ENCODE results near the gene LRRIQ3. TPM values are rescaled to one million over a fixed set of nuclear protein-coding genes. Genes with fewer than 3 reads are reported as not detected.

LRRIQ3 gene
- 1 to 10 TPM in 7 of 9 donors, under 1 TPM in 1, not detected in 1; 0.98 to 6.2 (median 2.3) TPM for total RNA-seq
- polyA plus RNA-seq: 1 to 10 TPM in 2 of 3 donors, under 1 TPM in 1; 0.98 to 3.8 (median 1.3) TPM
- long read RNA-seq, donor 1: 0 reads
- long read RNA-seq, donor 2: 0 reads
- long read RNA-seq, donor 3: 0 reads
- long read RNA-seq, donor 4, partial matches to known transcripts: 0 of 1 reads
- long read RNA-seq, donor 4, other reads (novel, unspliced or antisense): 1 of 1 reads
- long read RNA-seq, donor 5, partial matches to known transcripts: 3 of 3 reads
- long read RNA-seq, donor 5, other reads (novel, unspliced or antisense): 0 of 3 reads
- long read RNA-seq, donor 6: 0 reads
- long read RNA-seq, donor 7: 0 reads
- long read RNA-seq, donor 8: 0 reads
- long read RNA-seq, donor 9: 0 reads
- long read RNA-seq, donor 10: 0 reads

- Histone ChIP-seq H3K9me3 (replicated peaks in 1 of 3) (no peaks in the 10 kb centered on the region), H3K4me1 (replicated peaks in 1 of 2) (peaks cover 4 to 20% of the 10 kb centered on the region in 2 donors), H3K36me3 (replicated peaks in 1 of 2) (peaks cover 0 to 17% of the 10 kb centered on the region in 2 donors), H3K4me3 (peak within 1 kb of the TSS; percentile 17 to 82 (median 59)), H3K27me3 (no peaks in the 10 kb centered on the region), H3K27ac (peak within 1 kb of the TSS; percentile 26 to 91 (median 85))
- WGBS, 4 donors: 1 to 8% (median 3%) methylated on average over 19 to 41 of the region's 41 CpGs
- peak; percentile 94 to 97 (median 95) for DNase-seq
- TF ChIP-seq POLR2A (IDR thresholded peaks at IDR 0.05): peak; percentile 52 to 80
- TF ChIP-seq CTCF (IDR thresholded peaks at IDR 0.05): no peak
- intact Hi-C loops (cut with DNase I): no loop called here
These were observed at the start of gene LRRIQ3, which contains the start of gene FPGT for GRCh38 chr1:74197657-74198552. TSS of gene LRRIQ3 (minus strand) at chr1:74198176. CDS start at chr1:74183684, 14,492 bp downstream. TSS of gene FPGT (plus strand) at chr1:74198242. CDS start at chr1:74198279, 37 bp downstream.

- no peak for DNase-seq
- Histone ChIP-seq H3K27ac (no peak overlapping the region), H3K36me3 (replicated peaks in 1 of 2) (no peaks in the 10 kb centered on the region), H3K4me1 (replicated peaks in 1 of 2) (no peaks in the 10 kb centered on the region), H3K27me3 (no peaks in the 10 kb centered on the region), H3K9me3 (replicated peaks in 1 of 3) (no peaks in the 10 kb centered on the region), H3K4me3 (no peak overlapping the region)
- TF ChIP-seq POLR2A (IDR thresholded peaks at IDR 0.05) (no peak), CTCF (IDR thresholded peaks at IDR 0.05) (no peak)
- 91 to 97% (median 92%) methylated on average over 2 of the region's 2 CpGs for WGBS, 4 donors
- intact Hi-C loops (cut with DNase I): no loop called here
These were observed 48.3 kb upstream of the LRRIQ3 start for GRCh38 chr1:74246315-74246714.

- no peaks in the 10 kb centered on the region for H3K27me3 ChIP-seq
- H3K4me3 ChIP-seq: no peak overlapping the region
- no peaks in the 10 kb centered on the region for H3K4me1 ChIP-seq (replicated peaks in 1 of 2)
- TF ChIP-seq CTCF (IDR thresholded peaks at IDR 0.05) (no peak), POLR2A (IDR thresholded peaks at IDR 0.05) (no peak)
- H3K36me3 ChIP-seq (replicated peaks in 1 of 2): no peaks in the 10 kb centered on the region
- whole genome bisulfite sequencing, 4 donors: 17 to 30% (median 24%) methylated on average over 2 of the region's 2 CpGs
- no peaks in the 10 kb centered on the region for H3K9me3 ChIP-seq (replicated peaks in 1 of 3)
- H3K27ac ChIP-seq: no peak overlapping the region
- DNase-seq: no peak
- intact Hi-C loops (cut with DNase I): no loop called here
These were observed 47.3 kb upstream of the LRRIQ3 start for GRCh38 chr1:74245168-74245772.

GRCh38 chr1:74237787-74238186, 39.8 kb upstream of the LRRIQ3 start:
- no peak overlapping the region for H3K4me3 ChIP-seq
- H3K27me3 ChIP-seq: no peaks in the 10 kb centered on the region
- no peaks in the 10 kb centered on the region for H3K4me1 ChIP-seq (replicated peaks in 1 of 2)
- TF ChIP-seq CTCF (IDR thresholded peaks at IDR 0.05): no peak
- no peak for TF ChIP-seq POLR2A (IDR thresholded peaks at IDR 0.05)
- no peaks in the 10 kb centered on the region for H3K36me3 ChIP-seq (replicated peaks in 1 of 2)
- no peaks in the 10 kb centered on the region for H3K9me3 ChIP-seq (replicated peaks in 1 of 3)
- H3K27ac ChIP-seq: no peak overlapping the region
- intact Hi-C loops (cut with DNase I): no loop called here
- 88 to 95% (median 89%) methylated on average over 4 of the region's 4 CpGs for WGBS, 4 donors
- DNase-seq: no peak
